MM.1S (cell line): ENCODE data around the gene TSPAN15.

Experiments used
- DNase-seq: peaks from one replicate; pipeline ENCODE4 v3.0.0-alpha.2; 2015
- H2AFZ ChIP-seq: fragments of 300-600 bp; sonication (generic); 2 replicates; pipeline ENCODE4 v1.6.0; 2016; ENCODE audit warnings: antibody characterized with exemption, low read length
- H3F3A ChIP-seq: fragments of 300-600 bp; sonication (generic); 2 replicates; pipeline ENCODE4 v1.6.1; 2016; ENCODE audit warnings: mild to moderate bottlenecking, antibody characterized with exemption, low read length, moderate library complexity, mixed read lengths; ENCODE audit not compliant: insufficient read depth
- H3K27ac ChIP-seq: fragments of 300-600 bp; sonication (generic); 2 replicates; pipeline ENCODE4 v1.5.1; 2016; ENCODE audit warnings: mild to moderate bottlenecking, low read length
- H3K27me3 ChIP-seq: fragments of 300-600 bp; sonication (generic); replicated peaks from 2 replicates; pipeline ENCODE4 v1.6.0; 2016; ENCODE audit warnings: low read length; ENCODE audit not compliant: insufficient read depth
- H3K36me3 ChIP-seq: fragments of 300-600 bp; sonication (generic); replicated peaks from 2 replicates; pipeline ENCODE4 v1.6.1; 2016; ENCODE audit warnings: mild to moderate bottlenecking, low read length, mixed read lengths; ENCODE audit not compliant: insufficient read depth
- H3K4me1 ChIP-seq: fragments of 300-600 bp; sonication (generic); 2 replicates; pipeline ENCODE4 v1.6.1; 2016; ENCODE audit warnings: low read length, mixed read lengths
- H3K4me2 ChIP-seq: fragments of 300-600 bp; sonication (generic); 2 replicates; pipeline ENCODE4 v1.6.0; 2016; ENCODE audit warnings: low read depth, low read length
- H3K4me3 ChIP-seq: fragments of 300-600 bp; sonication (generic); 2 replicates; pipeline ENCODE4 v1.5.1; 2016; ENCODE audit warnings: low read length, mixed read lengths
- H3K79me2 ChIP-seq: fragments of 300-600 bp; sonication (generic); 2 replicates; pipeline ENCODE4 v1.6.1; 2016; ENCODE audit warnings: mixed run types, low read length, mixed read lengths
- H3K9ac ChIP-seq: fragments of 300-600 bp; sonication (generic); 2 replicates; pipeline ENCODE4 v1.6.1; 2016; ENCODE audit warnings: low read length, mixed read lengths
- H3K9me2 ChIP-seq: fragments of 300-600 bp; sonication (generic); replicated peaks from 2 replicates; pipeline ENCODE4 v1.6.1; 2016; ENCODE audit warnings: mild to moderate bottlenecking, low read length, mixed read lengths; ENCODE audit not compliant: insufficient read depth
- H3K9me3 ChIP-seq: fragments of 300-600 bp; sonication (generic); replicated peaks from 2 replicates; pipeline ENCODE4 v1.6.1; 2016; ENCODE audit warnings: mild to moderate bottlenecking, low read length, mixed read lengths; ENCODE audit not compliant: insufficient read depth
- H4K20me1 ChIP-seq: fragments of 300-600 bp; sonication (generic); 2 replicates; pipeline ENCODE4 v1.6.1; 2016; ENCODE audit warnings: mild to moderate bottlenecking, low read length, moderate library complexity, mixed read lengths; ENCODE audit not compliant: insufficient read depth
- CTCF ChIP-seq: fragments of 300-600 bp; sonication (generic); IDR thresholded peaks from 2 replicates; pipeline ENCODE4 v1.5.1; 2016; ENCODE audit warnings: antibody characterized with exemption, low read length, mixed read lengths
- EZH2 ChIP-seq: fragments of 300-600 bp; sonication (generic); optimal IDR thresholded peaks from 2 replicates; pipeline ENCODE3; 2017; ENCODE audit warnings: low read depth, mild to moderate bottlenecking, antibody characterized with exemption, low read length, mixed read lengths
- EZH2phosphoT487 ChIP-seq: fragments of 300-600 bp; sonication (generic); IDR thresholded peaks from 2 replicates; pipeline ENCODE4 v1.6.1; 2018; ENCODE audit warnings: antibody characterized with exemption, low read length

The TSPAN15 gene

GRCh38 chr10:69456880-69457693 lies 5.8 kb downstream of the TSPAN15 start:
- no peaks in the 10 kb centered on the region for H3F3A ChIP-seq
- no peaks in the 10 kb centered on the region for H3K36me3 ChIP-seq
- no peak for TF ChIP-seq EZH2
- no peak for TF ChIP-seq CTCF
- no peak for TF ChIP-seq EZH2phosphoT487
- no peak overlapping the region for H3K4me2 ChIP-seq
- DNase-seq: no peak
- H2AFZ ChIP-seq: no peak overlapping the region
- no peak overlapping the region for H3K27ac ChIP-seq
- no peaks in the 10 kb centered on the region for H3K4me1 ChIP-seq
- no peaks in the 10 kb centered on the region for H4K20me1 ChIP-seq
- no peak overlapping the region for H3K9ac ChIP-seq
- H3K27me3 ChIP-seq: no peaks in the 10 kb centered on the region; the same call in 1 of the 2 replicates
- no peaks in the 10 kb centered on the region for H3K9me3 ChIP-seq
- H3K9me2 ChIP-seq: no peaks in the 10 kb centered on the region
- no peak overlapping the region for H3K4me3 ChIP-seq
- H3K79me2 ChIP-seq: no peaks in the 10 kb centered on the region

GRCh38 chr10:69457771-69458237 lies 6.5 kb downstream of the TSPAN15 start:
- Histone ChIP-seq H3K27me3 (no peaks in the 10 kb centered on the region; the same call in 1 of the 2 replicates), H3K4me2 (no peak overlapping the region), H3K36me3 (no peaks in the 10 kb centered on the region), H3K4me1 (no peaks in the 10 kb centered on the region), H3F3A (no peaks in the 10 kb centered on the region), H3K9me3 (no peaks in the 10 kb centered on the region), H3K4me3 (no peak overlapping the region), H3K9me2 (no peaks in the 10 kb centered on the region), H3K9ac (no peak overlapping the region), H3K27ac (no peak overlapping the region), H3K79me2 (no peaks in the 10 kb centered on the region), H2AFZ (no peak overlapping the region), H4K20me1 (no peaks in the 10 kb centered on the region)
- no peak for DNase-seq
- TF ChIP-seq EZH2: no peak
- TF ChIP-seq CTCF: no peak
- no peak for TF ChIP-seq EZH2phosphoT487

- Histone ChIP-seq H3K36me3 (no peaks in the 10 kb centered on the region), H3F3A (no peaks in the 10 kb centered on the region), H3K27me3 (no peaks in the 10 kb centered on the region; the same call in 1 of the 2 replicates), H3K9me2 (no peaks in the 10 kb centered on the region), H3K27ac (no peak overlapping the region), H3K9me3 (no peaks in the 10 kb centered on the region), H3K4me2 (no peak overlapping the region), H4K20me1 (no peaks in the 10 kb centered on the region), H3K4me3 (no peak overlapping the region), H2AFZ (no peak overlapping the region), H3K79me2 (no peaks in the 10 kb centered on the region), H3K4me1 (no peaks in the 10 kb centered on the region), H3K9ac (no peak overlapping the region)
- TF ChIP-seq EZH2 (no peak), EZH2phosphoT487 (no peak), CTCF (no peak)
- DNase-seq: no peak
Observed at GRCh38 chr10:69458430-69459100, 7.3 kb downstream of the TSPAN15 start.
